Right atrium auricular region (tissue), 2 donors: ENCODE measurements around the gene SEC16B. TPM values are rescaled to one million over a fixed set of nuclear protein-coding genes. Genes with fewer than 3 reads are reported as not detected.
A peak's percentile ranks its signal among the peaks of the same experiment; 100 is the strongest.

Source experiments
- DNase-seq: peaks from one replicate; pipeline ENCODE4 v3.0.0-alpha.2; 2019; ENCODE audit warnings: low spot score
- H3K27ac ChIP-seq, 2 donors: fragments of 200-600 bp; sonication (generic); 1 replicate in 1 of 2; 2 replicates in 1 of 2; pipeline ENCODE4 v1.5.1; 2016 to 2019
- H3K27me3 ChIP-seq, 2 donors: fragments of 200-600 bp; sonication (generic); one replicate each; pipeline versions ENCODE4 v1.5.1 to v1.6.0; 2017 to 2019
- H3K36me3 ChIP-seq: fragments of 200-600 bp; sonication (generic); one replicate; pipeline ENCODE4 v1.5.1; 2016
- H3K4me1 ChIP-seq, 2 donors: fragments of 200-600 bp; sonication (generic); one replicate each; pipeline versions ENCODE4 v1.5.1 to v1.6.0; 2017 to 2019
- H3K4me3 ChIP-seq, 2 donors: fragments of 200-600 bp; sonication (generic); 1 replicate in 1 of 2; 2 replicates in 1 of 2; pipeline ENCODE4 v1.5.1; 2017 to 2019; ENCODE audit warnings: mild to moderate bottlenecking in 1 of 2, moderate library complexity in 1 of 2
- H3K9me3 ChIP-seq, 2 donors: fragments of 200-600 bp; sonication (generic); one replicate each; pipeline ENCODE4 v1.5.1; 2019
- total RNA-seq, 2 donors: library from RNA; depleted of rRNA; stranded (reverse); fragments of >200 nt; gene quantifications; one replicate each; pipeline ENCODE4 v1.1.0, GENCODE V29; 2016
- TF ChIP-seq, protein P1 (sequence below), 2 donors: fragments of 200-600 bp; sonication (generic); IDR thresholded peaks; one replicate each; pipeline ENCODE4 v1.5.1; 2019; ENCODE audit warnings: antibody characterized with exemption in 2 of 2

Gene SEC16B
- total RNA-seq, 2 donors from 2014 or later, result 1.9 to 5.8 TPM

DNA sequence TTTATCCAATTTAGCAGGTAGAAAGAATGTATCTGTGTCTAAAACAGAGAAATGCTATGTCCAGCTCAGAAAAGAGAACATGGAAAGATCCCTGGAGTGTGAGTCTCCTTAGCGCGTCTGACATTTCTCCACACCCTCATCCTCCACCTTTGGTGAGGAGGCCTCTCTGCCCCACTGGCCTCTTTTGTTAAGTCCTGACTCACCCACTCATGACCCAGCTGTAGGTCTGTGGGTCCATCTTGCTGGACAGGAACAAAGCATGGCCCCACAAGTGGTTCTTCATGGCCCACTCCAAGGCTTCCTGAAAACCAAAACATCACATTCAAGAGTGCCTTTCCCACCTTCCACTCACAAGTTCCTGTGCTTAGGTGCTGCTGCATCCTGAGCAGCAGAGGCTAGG is 15.8 kb downstream of the SEC16B start:
- H3K9me3 ChIP-seq, result no peaks in the 10 kb centered on the region
- no peak overlapping the region for H3K4me3 ChIP-seq
- H3K27me3 ChIP-seq, result no peaks in the 10 kb centered on the region
- no peak overlapping the region for H3K27ac ChIP-seq
- H3K4me1 ChIP-seq, result no peaks in the 10 kb centered on the region
- no peak for DNase-seq
- H3K36me3 ChIP-seq, result peaks cover 12% of the 10 kb centered on the region
- TF ChIP-seq, protein P1, sequence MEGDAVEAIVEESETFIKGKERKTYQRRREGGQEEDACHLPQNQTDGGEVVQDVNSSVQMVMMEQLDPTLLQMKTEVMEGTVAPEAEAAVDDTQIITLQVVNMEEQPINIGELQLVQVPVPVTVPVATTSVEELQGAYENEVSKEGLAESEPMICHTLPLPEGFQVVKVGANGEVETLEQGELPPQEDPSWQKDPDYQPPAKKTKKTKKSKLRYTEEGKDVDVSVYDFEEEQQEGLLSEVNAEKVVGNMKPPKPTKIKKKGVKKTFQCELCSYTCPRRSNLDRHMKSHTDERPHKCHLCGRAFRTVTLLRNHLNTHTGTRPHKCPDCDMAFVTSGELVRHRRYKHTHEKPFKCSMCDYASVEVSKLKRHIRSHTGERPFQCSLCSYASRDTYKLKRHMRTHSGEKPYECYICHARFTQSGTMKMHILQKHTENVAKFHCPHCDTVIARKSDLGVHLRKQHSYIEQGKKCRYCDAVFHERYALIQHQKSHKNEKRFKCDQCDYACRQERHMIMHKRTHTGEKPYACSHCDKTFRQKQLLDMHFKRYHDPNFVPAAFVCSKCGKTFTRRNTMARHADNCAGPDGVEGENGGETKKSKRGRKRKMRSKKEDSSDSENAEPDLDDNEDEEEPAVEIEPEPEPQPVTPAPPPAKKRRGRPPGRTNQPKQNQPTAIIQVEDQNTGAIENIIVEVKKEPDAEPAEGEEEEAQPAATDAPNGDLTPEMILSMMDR (IDR thresholded peaks at IDR 0.05), result no peak

DNA sequence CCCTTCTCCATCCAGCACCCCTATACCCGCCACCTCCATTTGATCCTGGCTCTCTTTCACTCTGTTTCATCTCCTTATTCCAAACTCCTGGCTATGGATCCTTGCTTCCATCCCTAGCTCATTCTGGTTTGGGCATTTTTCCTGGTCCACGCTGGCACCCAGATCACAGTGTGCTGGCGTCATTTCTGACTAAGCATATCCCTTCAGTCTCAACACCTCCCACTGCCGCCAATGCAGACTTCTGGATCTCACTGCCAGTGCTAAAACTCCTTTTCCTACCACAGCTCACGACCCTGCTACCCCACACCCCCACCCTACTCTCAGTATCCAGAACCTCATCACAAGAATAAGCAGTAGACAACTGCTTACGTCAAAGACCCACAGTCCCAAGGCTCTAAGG is 16.3 kb downstream of the SEC16B start:
- no peak for DNase-seq
- Histone ChIP-seq H3K27me3 (no peaks in the 10 kb centered on the region), H3K4me3 (no peak overlapping the region), H3K36me3 (peaks cover 12% of the 10 kb centered on the region), H3K9me3 (no peaks in the 10 kb centered on the region), H3K4me1 (no peaks in the 10 kb centered on the region), H3K27ac (no peak overlapping the region)
- TF ChIP-seq, protein P1 (IDR thresholded peaks at IDR 0.05), result no peak

DNA sequence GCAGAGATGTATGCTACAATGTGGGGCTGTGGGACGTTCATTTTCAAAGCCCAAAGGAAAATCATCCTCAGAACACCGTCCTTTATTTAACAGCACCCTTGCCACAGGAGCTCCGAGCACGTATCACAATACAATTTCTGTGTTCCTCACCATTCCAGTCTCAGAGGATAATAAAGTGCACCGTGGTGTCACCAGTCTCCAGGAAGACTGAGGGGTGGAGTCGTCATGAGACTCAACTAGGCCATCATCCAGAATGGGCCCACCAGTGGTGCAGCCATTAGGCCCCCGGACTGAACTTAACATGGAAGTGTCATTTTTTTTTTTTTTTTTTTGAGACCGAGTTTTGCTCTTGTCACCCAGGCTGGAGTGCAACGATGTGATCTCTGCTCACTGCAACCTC is 17.2 kb downstream of the SEC16B start:
- DNase-seq, result no peak
- TF ChIP-seq, protein P1 (IDR thresholded peaks at IDR 0.05), result no peak
- no peak overlapping the region for H3K4me3 ChIP-seq

DNA sequence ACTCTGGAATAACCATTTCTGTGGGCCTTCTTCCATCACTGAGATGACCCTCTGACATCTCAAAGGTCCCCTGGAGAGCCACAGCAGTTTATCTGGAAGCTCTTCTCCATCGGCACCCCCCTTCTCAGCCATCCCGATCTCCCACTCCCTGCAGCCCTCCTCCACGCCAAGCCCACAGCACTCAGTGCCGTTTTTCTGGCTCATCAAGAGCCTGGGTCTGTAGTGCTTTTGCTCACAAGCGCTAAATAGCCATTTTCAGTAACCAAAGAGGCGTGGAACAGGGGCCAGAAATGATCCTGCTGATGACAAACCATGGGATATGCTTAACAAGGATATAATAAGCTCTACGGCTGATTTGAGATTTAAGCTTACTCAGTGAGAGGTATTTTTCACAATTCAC is 17.6 kb downstream of the SEC16B start:
- TF ChIP-seq, protein P1 (IDR thresholded peaks at IDR 0.05), result no peak
- DNase-seq, result no peak
- Histone ChIP-seq H3K9me3 (no peaks in the 10 kb centered on the region), H3K4me1 (no peaks in the 10 kb centered on the region), H3K27me3 (no peaks in the 10 kb centered on the region), H3K27ac (no peak overlapping the region), H3K4me3 (no peak overlapping the region), H3K36me3 (peaks cover 6% of the 10 kb centered on the region)

More for the DNA sequence above, 17.2 kb downstream of the SEC16B start:
- Histone ChIP-seq H3K36me3 (peaks cover 6% of the 10 kb centered on the region), H3K9me3 (no peaks in the 10 kb centered on the region), H3K27ac (no peak overlapping the region), H3K27me3 (no peaks in the 10 kb centered on the region), H3K4me1 (no peaks in the 10 kb centered on the region)

DNA sequence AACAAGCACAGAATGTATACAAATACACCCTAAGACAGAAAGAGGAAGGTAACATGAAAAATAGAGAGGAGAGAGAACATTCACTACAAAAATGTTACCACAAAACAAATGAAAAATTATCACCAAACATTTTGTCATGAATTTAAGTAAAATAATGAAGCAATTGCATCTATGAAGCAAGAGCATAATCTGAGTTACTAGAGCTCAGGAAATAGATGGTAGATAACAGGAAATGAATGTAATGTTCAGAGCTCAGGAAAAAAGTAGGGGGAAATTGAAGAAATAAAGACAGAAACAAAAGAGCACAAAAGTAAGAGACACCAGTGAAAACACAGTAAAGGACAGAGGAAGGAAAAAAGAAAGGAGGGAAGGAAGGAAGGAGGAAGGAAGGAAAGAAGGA is 19.4 kb downstream of the SEC16B start:
- DNase-seq, result no peak
- no peaks in the 10 kb centered on the region for H3K9me3 ChIP-seq
- TF ChIP-seq, protein P1 (IDR thresholded peaks at IDR 0.05), result no peak
- no peak overlapping the region for H3K4me3 ChIP-seq
- H3K4me1 ChIP-seq, result no peaks in the 10 kb centered on the region
- no peaks in the 10 kb centered on the region for H3K27me3 ChIP-seq
- no peak overlapping the region for H3K27ac ChIP-seq
- peaks cover 3% of the 10 kb centered on the region for H3K36me3 ChIP-seq

DNA sequence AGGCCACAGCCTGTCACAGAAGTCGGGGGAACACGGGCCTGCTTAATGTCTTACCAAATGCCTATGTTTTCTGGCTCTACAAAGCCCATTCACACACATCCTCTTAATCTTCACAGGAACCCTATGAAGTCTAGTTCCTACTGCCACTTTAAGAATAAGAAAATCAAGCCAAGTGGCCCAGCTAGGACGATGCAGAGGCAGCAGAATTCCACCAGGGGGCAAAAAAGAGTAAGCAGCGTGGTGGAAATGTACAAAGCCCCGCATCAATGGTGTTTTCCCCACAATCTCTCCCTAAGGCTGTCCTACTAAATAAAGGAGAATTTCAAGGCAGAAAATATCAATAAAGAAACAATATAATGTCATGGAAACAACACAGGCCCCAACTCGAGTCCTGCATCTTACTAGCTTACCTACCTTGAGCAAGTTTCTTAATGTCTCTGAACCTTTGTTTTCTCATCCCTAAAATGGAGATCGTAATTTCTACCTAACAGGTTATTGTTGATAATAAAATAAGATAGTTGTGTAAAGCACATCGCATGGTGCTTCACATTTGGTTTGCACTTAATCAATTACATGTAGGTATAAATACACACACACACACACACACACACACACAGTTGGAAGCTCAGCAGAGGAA is 21.4 kb downstream of the SEC16B start:
- TF ChIP-seq, protein P1 (IDR thresholded peaks at IDR 0.05), result peak; percentile 75 to 94
- DNase-seq, result peak; percentile 78
- H3K27me3 ChIP-seq, result no peaks in the 10 kb centered on the region

More for the DNA sequence above, 21.4 kb downstream of the SEC16B start:
- H3K4me1 ChIP-seq, result no peaks in the 10 kb centered on the region
- H3K4me3 ChIP-seq, result no peak overlapping the region
- H3K36me3 ChIP-seq, result no peaks in the 10 kb centered on the region
- no peak overlapping the region for H3K27ac ChIP-seq
- H3K9me3 ChIP-seq, result no peaks in the 10 kb centered on the region
